ENCODE measurements around the gene NEUROG1. TPM values are rescaled to one million over a fixed set of nuclear protein-coding genes. Genes with fewer than 3 reads are reported as not detected.

The NEUROG1 gene
- total RNA-seq, 1 donor from 2014 or later, result not detected

GRCh38 chr5:135578305-135578684 lies 42.5 kb upstream of the NEUROG1 start:
- no peak for DNase-seq (ENCODE audit: low read depth)
- Histone ChIP-seq H3K36me3 (ENCODE audit: control insufficient read depth, insufficient read depth, low read length) (no peaks in the 10 kb centered on the region), H3K4me3 (ENCODE audit: low read depth, low read length) (peak overlapping the region; percentile 39), H3K27me3 (ENCODE audit: control insufficient read depth, insufficient read depth, low read length) (peaks cover 21% of the 10 kb centered on the region)
- no peak for FAIRE-seq
- TF ChIP-seq CTCF (IDR thresholded peaks at IDR 0.05; ENCODE audit: insufficient read depth, low read length, severe bottlenecking), result no peak

- FAIRE-seq (no peak), DNase-seq (ENCODE audit: low read depth) (no peak)
- Histone ChIP-seq H3K4me3 (ENCODE audit: low read depth, low read length) (no peak overlapping the region), H3K27me3 (ENCODE audit: control insufficient read depth, insufficient read depth, low read length) (peaks cover 17% of the 10 kb centered on the region), H3K36me3 (ENCODE audit: control insufficient read depth, insufficient read depth, low read length) (no peaks in the 10 kb centered on the region)
- TF ChIP-seq CTCF (IDR thresholded peaks at IDR 0.05; ENCODE audit: insufficient read depth, low read length, severe bottlenecking), result no peak
These were observed 41.7 kb upstream of the NEUROG1 start for GRCh38 chr5:135577421-135577820.

- TF ChIP-seq CTCF (IDR thresholded peaks at IDR 0.05; ENCODE audit: insufficient read depth, low read length, severe bottlenecking), result no peak
- no peaks in the 10 kb centered on the region for H3K36me3 ChIP-seq (ENCODE audit: control insufficient read depth, insufficient read depth, low read length)
- FAIRE-seq, result no peak
- H3K27me3 ChIP-seq (ENCODE audit: control insufficient read depth, insufficient read depth, low read length), result peaks cover 14% of the 10 kb centered on the region
- no peak overlapping the region for H3K4me3 ChIP-seq (ENCODE audit: low read depth, low read length)
- peak; percentile 9 for DNase-seq (ENCODE audit: low read depth)
These were observed 40.4 kb upstream of the NEUROG1 start for GRCh38 chr5:135576075-135576599.

GRCh38 chr5:135574493-135574892 lies 38.7 kb upstream of the NEUROG1 start:
- Histone ChIP-seq H3K27me3 (ENCODE audit: control insufficient read depth, insufficient read depth, low read length) (peaks cover 11% of the 10 kb centered on the region), H3K4me3 (ENCODE audit: low read depth, low read length) (no peak overlapping the region), H3K36me3 (ENCODE audit: control insufficient read depth, insufficient read depth, low read length) (no peaks in the 10 kb centered on the region)
- no peak for FAIRE-seq
- peak; percentile 44 for DNase-seq (ENCODE audit: low read depth)
- no peak for TF ChIP-seq CTCF (IDR thresholded peaks at IDR 0.05; ENCODE audit: insufficient read depth, low read length, severe bottlenecking)

GRCh38 chr5:135571902-135572301 lies 36.1 kb upstream of the NEUROG1 start:
- no peak overlapping the region for H3K4me3 ChIP-seq (ENCODE audit: low read depth, low read length)
- H3K27me3 ChIP-seq (ENCODE audit: control insufficient read depth, insufficient read depth, low read length), result no peaks in the 10 kb centered on the region
- no peak for TF ChIP-seq CTCF (IDR thresholded peaks at IDR 0.05; ENCODE audit: insufficient read depth, low read length, severe bottlenecking)
- H3K36me3 ChIP-seq (ENCODE audit: control insufficient read depth, insufficient read depth, low read length), result no peaks in the 10 kb centered on the region
- DNase-seq (ENCODE audit: low read depth), result no peak
- FAIRE-seq, result peak; percentile 58

GRCh38 chr5:135571066-135571609 lies 35.4 kb upstream of the NEUROG1 start:
- Histone ChIP-seq H3K36me3 (ENCODE audit: control insufficient read depth, insufficient read depth, low read length) (no peaks in the 10 kb centered on the region), H3K27me3 (ENCODE audit: control insufficient read depth, insufficient read depth, low read length) (no peaks in the 10 kb centered on the region), H3K4me3 (ENCODE audit: low read depth, low read length) (no peak overlapping the region)
- TF ChIP-seq CTCF (IDR thresholded peaks at IDR 0.05; ENCODE audit: insufficient read depth, low read length, severe bottlenecking), result no peak
- DNase-seq (ENCODE audit: low read depth) (no peak), FAIRE-seq (no peak)
